Fibroblast of lung (primary cell): ENCODE data around the gene LPA. TPM values are rescaled to one million over a fixed set of nuclear protein-coding genes. Genes with fewer than 3 reads are reported as not detected.
"Not testable (repeated sequence)": the region's sequence is repeated elsewhere in the genome, so short reads cannot be mapped to it uniquely, and the experiment has no call there.

Experiments used
- DNase-seq, 2 donors: peaks; one replicate each; pipeline versions ENCODE4 v3.0.0 to v3.0.0-alpha.2; 2010; ENCODE audit warnings: low read depth in 2 of 2
- H2AFZ ChIP-seq: 2 replicates; pipeline ENCODE4 v1.5.1; 2012; ENCODE audit warnings: low read length, control low read depth, inconsistent platforms
- H3K27ac ChIP-seq: 2 replicates; pipeline ENCODE4 v1.5.1; 2011; ENCODE audit warnings: low read length, control low read depth; ENCODE audit not compliant: insufficient read depth
- H3K27me3 ChIP-seq: 2 replicates; pipeline ENCODE4 v1.5.1; 2011; ENCODE audit warnings: mild to moderate bottlenecking, low read length; ENCODE audit not compliant: control insufficient read depth, insufficient read depth
- H3K36me3 ChIP-seq: 2 replicates; pipeline ENCODE4 v1.5.1; 2011; ENCODE audit warnings: low read length; ENCODE audit not compliant: control insufficient read depth, insufficient read depth
- H3K4me1 ChIP-seq: 2 replicates; pipeline ENCODE4 v1.5.1; 2011; ENCODE audit warnings: low read length; ENCODE audit not compliant: control insufficient read depth, insufficient read depth; ENCODE audit errors: extremely low read depth
- H3K4me2 ChIP-seq: 2 replicates; pipeline ENCODE4 v1.5.1; 2011; ENCODE audit warnings: low read length, control low read depth; ENCODE audit not compliant: insufficient read depth; ENCODE audit errors: extremely low read depth
- H3K4me3 ChIP-seq, 4 experiments: fragments of 200-600 bp in 1 of 4; sonication (generic) in 1 of 4; replicated peaks in 1 of 4; 2 replicates each; pipeline ENCODE4 v1.5.1; 2011 to 2016; ENCODE audit warnings: low read length in 4 of 4, low read depth in 3 of 4, mild to moderate bottlenecking in 3 of 4, control low read depth in 2 of 4, inconsistent platforms in 1 of 4, mixed read lengths in 1 of 4; ENCODE audit not compliant: insufficient read depth in 1 of 4; ENCODE audit errors: control extremely low read depth in 1 of 4
- H3K79me2 ChIP-seq: 2 replicates; pipeline ENCODE4 v1.5.1; 2012; ENCODE audit warnings: mild to moderate bottlenecking, low read length, inconsistent platforms; ENCODE audit not compliant: control insufficient read depth, insufficient read depth
- H3K9ac ChIP-seq: 2 replicates; pipeline ENCODE4 v1.5.1; 2011; ENCODE audit warnings: mild to moderate bottlenecking, low read length, control low read depth; ENCODE audit not compliant: insufficient read depth
- H3K9me3 ChIP-seq: 2 replicates; pipeline ENCODE4 v1.5.1; 2012; ENCODE audit warnings: low read depth, low read length; ENCODE audit not compliant: control insufficient read depth, insufficient read depth
- H4K20me1 ChIP-seq: 2 replicates; pipeline ENCODE4 v1.5.1; 2011; ENCODE audit warnings: low read length; ENCODE audit not compliant: control insufficient read depth, insufficient read depth; ENCODE audit errors: extremely low read depth
- CTCF ChIP-seq, 2 donors: IDR thresholded peaks in 1 of 2; conservative IDR thresholded peaks in 1 of 2; 1 replicate in 1 of 2; 2 replicates in 1 of 2; pipeline ENCODE4 v1.5.1; 2011 to 2012; ENCODE audit warnings: low read length in 2 of 2, control low read depth in 1 of 2, inconsistent platforms in 1 of 2, low read depth in 1 of 2, mild to moderate bottlenecking in 1 of 2
- EZH2 ChIP-seq: IDR thresholded peaks from 2 replicates; pipeline ENCODE4 v1.5.1; 2012; ENCODE audit warnings: low read length, control low read depth, mild to moderate bottlenecking; ENCODE audit errors: missing control alignments
- polyA plus RNA-seq, 2 donors: library from polyadenylated mRNA; depleted of rRNA in 1 of 2; stranded (reverse) in 1 of 2; unstranded in 1 of 2; fragments of >200 nt; gene quantifications; 2 replicates each; pipeline ENCODE4 v1.2.1, GENCODE V29; 2011 to 2012; ENCODE audit warnings: missing spikeins in 1 of 2
- total RNA-seq: library from RNA; depleted of rRNA; stranded (reverse); fragments of >200 nt; gene quantifications from 2 replicates; pipeline ENCODE4 v1.2.1, GENCODE V29; 2014

Gene LPA
- total and polyA plus RNA-seq, 2 donors (not counting 1 experiment from before 2014, with no cell fraction given): not detected

- no peaks in the 10 kb centered on the region for H3K79me2 ChIP-seq
- no peaks in the 10 kb centered on the region for H3K9me3 ChIP-seq
- no peak overlapping the region for H3K4me2 ChIP-seq
- no peaks in the 10 kb centered on the region for H3K36me3 ChIP-seq
- H4K20me1 ChIP-seq: no peaks in the 10 kb centered on the region
- H3K4me3 ChIP-seq: no peak overlapping the region
- DNase-seq: no peak
- H3K4me1 ChIP-seq: no peaks in the 10 kb centered on the region
- H3K27me3 ChIP-seq: no peaks in the 10 kb centered on the region
- H3K9ac ChIP-seq: no peak overlapping the region
- TF ChIP-seq CTCF (conservative IDR thresholded peaks at IDR 0.05 in 1 of 2, IDR thresholded peaks at IDR 0.05 in 1 of 2; ENCODE audit: low read depth in 1 of 2, low read length in 2 of 2): no peak
- no peak for TF ChIP-seq EZH2
- no peak overlapping the region for H2AFZ ChIP-seq
- no peak overlapping the region for H3K27ac ChIP-seq
Observed at GRCh38 chr6:160679402-160679769, 15.3 kb upstream of the LPA start.

- Histone ChIP-seq H3K36me3 (no peaks in the 10 kb centered on the region), H3K4me1 (no peaks in the 10 kb centered on the region), H3K4me2 (no peak overlapping the region), H2AFZ (no peak overlapping the region), H3K27me3 (no peaks in the 10 kb centered on the region), H3K9ac (no peak overlapping the region), H3K4me3 (no peak overlapping the region), H3K27ac (no peak overlapping the region), H3K79me2 (no peaks in the 10 kb centered on the region), H4K20me1 (no peaks in the 10 kb centered on the region), H3K9me3 (no peaks in the 10 kb centered on the region)
- no peak for DNase-seq
- TF ChIP-seq EZH2 (no peak), CTCF (conservative IDR thresholded peaks at IDR 0.05 in 1 of 2, IDR thresholded peaks at IDR 0.05 in 1 of 2; ENCODE audit: low read depth in 1 of 2, low read length in 2 of 2) (no peak)
Observed at GRCh38 chr6:160678744-160679401, 14.8 kb upstream of the LPA start.

GRCh38 chr6:160678230-160678629, 14.2 kb upstream of the LPA start:
- no peak overlapping the region for H3K9ac ChIP-seq
- H3K4me2 ChIP-seq: no peak overlapping the region
- no peaks in the 10 kb centered on the region for H4K20me1 ChIP-seq
- no peaks in the 10 kb centered on the region for H3K27me3 ChIP-seq
- no peak for DNase-seq
- no peak overlapping the region for H3K27ac ChIP-seq
- no peaks in the 10 kb centered on the region for H3K9me3 ChIP-seq
- H3K4me1 ChIP-seq: no peaks in the 10 kb centered on the region
- H2AFZ ChIP-seq: no peak overlapping the region
- TF ChIP-seq CTCF (conservative IDR thresholded peaks at IDR 0.05 in 1 of 2, IDR thresholded peaks at IDR 0.05 in 1 of 2; ENCODE audit: low read depth in 1 of 2, low read length in 2 of 2) (no peak), EZH2 (no peak)
- no peaks in the 10 kb centered on the region for H3K79me2 ChIP-seq
- no peaks in the 10 kb centered on the region for H3K36me3 ChIP-seq
- H3K4me3 ChIP-seq: no peak overlapping the region

- not testable (repeated sequence) for DNase-seq, H4K20me1 ChIP-seq, H3K4me3 ChIP-seq, H2AFZ ChIP-seq, H3K4me1 ChIP-seq, H3K36me3 ChIP-seq, H3K9ac ChIP-seq, H3K79me2 ChIP-seq, H3K4me2 ChIP-seq, H3K9me3 ChIP-seq, H3K27ac ChIP-seq, H3K27me3 ChIP-seq
Observed at GRCh38 chr6:160676418-160676817, 12.3 kb upstream of the LPA start.
